Fibroblast of peridontal ligament (primary cell): Measurements from ENCODE around the gene DNAI7.
A peak's percentile ranks its signal among the peaks of the same experiment; 100 is the strongest.

Experiments used
- DNase-seq: peaks from one replicate; pipeline ENCODE4 v3.0.0-alpha.2; 2010; ENCODE audit errors: extremely low read depth

Gene DNAI7

GRCh38 chr12:25184132-25184531 is 10.8 kb downstream of the DNAI7 start:
- no peak for DNase-seq

DNA sequence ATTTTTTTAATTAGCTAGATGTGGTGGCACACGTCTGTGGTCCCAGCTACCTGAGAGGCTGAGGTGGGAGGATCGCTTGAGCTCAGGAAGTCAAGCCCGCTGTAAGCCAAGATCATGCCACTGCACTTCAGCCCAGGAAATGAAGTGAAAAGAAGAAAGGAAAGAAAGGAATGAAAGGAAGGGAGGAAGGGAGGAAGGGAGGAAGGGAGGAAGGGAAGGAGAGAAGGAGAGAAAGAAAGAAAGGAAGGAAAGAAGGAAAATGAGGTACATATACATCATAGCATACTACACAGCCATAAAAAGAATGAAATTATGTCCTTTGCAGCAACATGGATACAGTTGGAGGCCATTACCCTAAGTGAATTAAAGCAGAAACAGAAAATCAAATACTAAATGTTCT is 12.2 kb downstream of the DNAI7 start:
- no peak for DNase-seq

DNA sequence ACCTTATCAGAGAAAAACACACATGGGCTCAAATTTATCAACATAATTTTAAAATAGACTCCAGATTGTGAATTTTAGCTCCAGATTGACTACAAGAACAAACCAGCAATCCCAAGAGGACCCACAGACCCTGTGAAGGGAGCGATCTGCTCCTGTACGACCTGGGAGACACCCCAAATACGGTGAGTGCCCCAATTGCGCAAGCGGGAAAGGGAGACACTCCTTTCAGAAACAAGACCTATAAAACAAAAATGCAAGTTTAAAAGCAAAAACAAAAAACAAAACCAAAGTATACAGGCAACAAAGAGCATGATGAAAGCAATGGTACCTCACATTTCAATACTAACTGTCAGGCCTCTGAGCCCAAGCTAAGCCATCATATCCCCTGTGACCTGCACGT is 32.1 kb downstream of the DNAI7 start:
- no peak for DNase-seq

- DNase-seq = peak; percentile 23
Measured at GRCh38 chr12:25156061-25156460, 38.9 kb downstream of the DNAI7 start.

DNA sequence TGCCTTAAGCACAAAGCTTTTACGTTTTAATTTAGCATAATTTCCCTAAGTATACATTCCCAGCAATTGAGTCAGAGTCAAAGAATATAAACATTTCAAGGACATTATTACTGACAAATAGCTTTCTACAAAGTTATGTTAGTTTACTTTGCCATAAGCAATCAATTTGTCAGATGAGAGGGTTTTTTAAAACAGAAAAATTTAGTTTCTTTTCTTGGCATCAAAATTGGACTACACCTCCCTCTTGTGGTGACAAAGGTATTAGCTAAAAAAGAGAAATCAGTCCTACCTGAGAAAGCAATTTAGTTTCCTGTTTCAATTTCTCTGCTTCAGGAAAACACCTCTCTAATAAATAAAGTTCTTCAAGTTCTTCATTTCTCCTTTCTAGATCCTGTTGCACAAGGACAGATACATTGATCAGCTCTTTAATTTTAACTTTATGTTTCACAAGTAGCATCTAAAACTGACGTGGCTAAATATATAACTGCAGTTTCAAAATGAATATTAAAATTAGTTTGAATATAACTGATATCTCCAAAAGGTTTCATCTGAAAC is 39.9 kb downstream of the DNAI7 start:
- DNase-seq = peak; percentile 83

GRCh38 chr12:25152055-25152454 is 42.9 kb downstream of the DNAI7 start:
- DNase-seq = no peak

GRCh38 chr12:25151476-25151875 is 43.5 kb downstream of the DNAI7 start:
- DNase-seq = peak; percentile 99

DNA sequence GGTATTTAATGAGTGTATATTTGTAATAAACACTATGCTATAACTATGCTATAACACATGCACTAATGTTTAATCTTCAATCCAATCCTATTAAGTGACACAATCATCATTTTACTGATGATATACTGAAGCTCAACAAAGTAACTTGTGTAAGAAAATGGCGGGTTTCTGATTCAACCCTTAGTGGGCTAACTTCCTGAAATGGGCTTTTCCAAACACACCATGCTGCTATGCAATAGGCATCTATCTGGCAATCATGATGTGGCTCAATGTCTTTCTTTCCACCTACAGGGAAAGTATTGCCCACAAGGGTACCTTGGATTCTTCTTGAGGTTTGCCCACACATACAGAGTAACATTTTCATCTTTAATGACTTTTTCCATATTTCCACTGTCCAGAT is 48.3 kb downstream of the DNAI7 start:
- DNase-seq = no peak

GRCh38 chr12:25135531-25136154 is 59.3 kb downstream of the DNAI7 start:
- DNase-seq = no peak

DNA sequence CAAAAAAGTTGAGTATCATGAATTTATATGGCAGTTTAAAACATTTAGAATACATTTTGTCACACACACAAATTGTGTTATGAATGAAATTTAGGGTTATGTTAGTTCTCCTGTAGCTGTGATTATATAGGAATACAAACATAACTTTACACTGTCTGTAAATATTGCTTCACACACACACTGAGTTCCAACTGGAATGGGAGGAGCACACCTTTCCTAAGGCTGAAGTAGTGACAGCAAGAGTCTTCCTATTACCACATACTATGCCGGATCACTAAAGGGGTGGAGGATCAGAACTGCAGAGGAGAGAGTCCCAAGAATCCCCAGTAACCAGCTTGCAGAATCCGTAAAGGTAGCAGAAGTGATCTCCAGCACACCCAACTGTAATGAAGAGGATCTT is 63.7 kb downstream of the DNAI7 start:
- no peak for DNase-seq

DNA sequence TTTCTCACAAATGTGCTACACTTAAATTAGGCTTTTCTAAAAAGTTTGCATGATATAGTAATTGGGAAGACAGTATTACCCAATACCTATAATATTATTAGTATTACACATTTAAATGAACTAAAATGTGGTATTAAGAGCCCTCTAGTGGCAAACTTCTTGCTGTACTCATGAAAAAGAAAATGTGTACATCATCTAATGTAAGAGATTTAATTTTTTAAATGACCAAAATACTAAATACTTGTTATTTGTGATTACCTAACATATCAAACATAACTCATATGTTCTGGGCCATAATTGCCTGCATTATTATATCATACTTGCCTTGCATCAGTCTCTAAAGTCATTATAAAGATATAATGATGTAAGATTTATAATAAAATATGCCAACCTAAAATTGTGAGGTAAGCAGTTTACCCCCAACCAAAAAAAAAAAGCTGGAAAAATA is 64.2 kb downstream of the DNAI7 start:
- peak; percentile 75 for DNase-seq

GRCh38 chr12:25126746-25127145 is 68.2 kb downstream of the DNAI7 start:
- DNase-seq = no peak

DNA sequence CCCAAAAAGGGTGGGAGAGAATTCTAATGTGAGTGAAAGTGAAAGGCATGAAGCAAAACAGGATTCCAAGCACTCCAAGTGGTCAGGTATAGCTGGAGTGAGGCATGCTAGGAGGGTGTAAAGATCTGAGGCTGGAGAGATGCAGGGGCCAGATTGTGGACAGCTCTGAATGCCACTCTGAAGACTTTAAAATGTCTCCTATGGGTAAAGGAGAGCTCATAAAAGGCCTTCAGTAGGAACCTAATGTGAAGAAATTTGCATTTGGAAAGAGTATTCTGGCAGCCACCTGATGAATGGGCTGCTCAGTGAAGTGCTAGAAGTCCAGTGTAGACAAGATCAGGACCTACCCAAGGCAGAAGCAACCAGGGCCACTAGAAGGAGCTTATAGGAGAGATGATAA is 68.9 kb downstream of the DNAI7 start:
- DNase-seq = no peak

GRCh38 chr12:25124493-25124892 is 70.5 kb downstream of the DNAI7 start:
- no peak for DNase-seq

GRCh38 chr12:25123126-25123525 is 71.8 kb downstream of the DNAI7 start:
- DNase-seq = no peak

DNA sequence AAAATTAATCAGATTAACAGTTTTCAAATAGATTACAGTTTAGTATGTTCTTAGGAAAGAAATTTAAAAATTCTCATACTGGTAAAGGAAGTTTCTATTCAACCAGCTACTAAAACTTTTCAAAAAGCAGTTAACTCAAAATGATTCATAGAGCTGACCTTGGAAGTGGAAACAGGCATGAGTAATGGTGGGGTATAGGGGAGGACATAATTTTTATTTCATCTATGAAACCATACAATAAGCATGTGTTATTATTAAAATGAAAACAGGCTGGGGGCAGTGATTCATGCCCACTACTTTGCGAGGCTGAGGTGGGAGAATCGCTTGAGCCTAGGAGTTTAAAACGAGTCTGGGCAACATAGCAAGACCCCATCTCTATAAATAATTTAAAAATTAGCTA is 73.0 kb downstream of the DNAI7 start:
- DNase-seq = peak; percentile 40

- DNase-seq = no peak
Measured at GRCh38 chr12:25121110-25121509, 73.8 kb downstream of the DNAI7 start.

DNA sequence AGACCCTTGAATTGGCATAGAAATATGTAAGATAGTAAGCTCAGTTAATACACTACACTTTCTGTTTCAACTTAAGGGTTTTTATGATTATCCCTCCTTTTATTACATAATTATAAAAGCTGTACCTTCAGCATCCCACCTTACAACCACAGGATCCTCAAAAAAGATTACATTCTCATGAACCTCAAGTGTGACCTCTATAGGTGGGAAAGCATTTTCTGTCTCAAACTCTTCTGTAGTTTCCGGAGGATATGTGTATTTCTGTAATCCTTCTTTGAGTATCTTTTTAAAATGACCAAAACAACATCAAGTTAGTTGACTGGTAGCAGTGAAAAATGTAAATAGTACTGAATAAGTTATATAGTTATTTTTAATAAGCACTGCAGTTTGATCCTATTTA is 75.9 kb downstream of the DNAI7 start:
- DNase-seq = no peak

GRCh38 chr12:25115677-25116076 is 79.3 kb downstream of the DNAI7 start:
- DNase-seq = no peak

DNA sequence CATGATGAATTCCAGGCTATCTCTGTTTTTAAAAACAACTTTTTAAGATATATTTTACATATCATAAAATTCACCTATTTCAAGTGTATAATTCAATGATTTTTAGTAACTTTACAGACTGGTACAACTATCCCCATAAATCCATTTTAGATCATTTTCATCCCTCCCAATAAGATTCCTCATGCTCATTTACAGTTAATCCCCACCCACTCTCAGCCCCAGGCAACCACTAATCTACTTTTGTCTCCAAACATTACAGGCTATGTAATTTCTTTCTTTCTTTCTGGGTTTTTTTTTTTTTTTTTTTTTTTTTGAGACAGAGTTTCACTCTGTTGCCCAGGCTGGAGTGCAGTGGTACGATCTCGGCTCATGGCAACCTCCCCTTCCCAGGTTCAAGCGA is 81.3 kb downstream of the DNAI7 start:
- no peak for DNase-seq

DNA sequence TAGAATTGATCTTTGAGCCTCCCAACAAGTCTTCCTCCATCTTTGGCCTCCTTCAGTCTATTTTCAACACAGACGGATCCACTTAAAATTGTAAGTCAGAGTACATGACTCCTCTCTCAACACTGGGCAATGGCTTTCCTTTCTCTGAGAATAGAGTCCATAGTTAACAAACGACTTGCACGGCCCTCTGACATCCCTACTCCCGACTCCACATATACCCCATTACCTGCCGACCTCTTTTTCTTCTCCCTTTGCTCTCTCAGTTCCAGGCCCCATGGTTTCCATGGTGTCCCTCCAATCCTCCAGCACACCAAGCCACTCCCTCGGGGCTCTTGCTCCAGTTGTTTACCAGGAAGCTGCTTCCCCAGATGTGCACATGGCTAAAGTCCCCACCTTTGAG is 84.7 kb downstream of the DNAI7 start:
- no peak for DNase-seq

DNA sequence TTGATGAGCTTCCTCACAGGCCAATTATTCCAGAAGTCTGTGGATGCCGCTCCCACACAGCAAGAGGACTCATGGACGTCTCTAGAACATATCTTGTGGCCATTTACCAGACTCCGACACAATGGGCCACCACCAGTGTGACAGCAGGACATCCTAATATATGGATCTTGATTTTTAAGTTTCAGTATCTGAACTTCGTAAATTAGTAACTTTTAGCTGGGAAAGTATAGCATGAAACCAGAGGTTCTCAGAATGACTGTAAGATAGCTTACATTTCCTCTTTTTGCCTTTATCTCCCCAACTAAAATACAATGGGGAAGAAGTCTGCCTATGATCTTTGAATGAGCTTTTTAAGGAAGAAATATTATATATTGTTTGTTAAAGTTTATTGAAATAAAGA is 87.0 kb downstream of the DNAI7 start:
- no peak for DNase-seq

DNA sequence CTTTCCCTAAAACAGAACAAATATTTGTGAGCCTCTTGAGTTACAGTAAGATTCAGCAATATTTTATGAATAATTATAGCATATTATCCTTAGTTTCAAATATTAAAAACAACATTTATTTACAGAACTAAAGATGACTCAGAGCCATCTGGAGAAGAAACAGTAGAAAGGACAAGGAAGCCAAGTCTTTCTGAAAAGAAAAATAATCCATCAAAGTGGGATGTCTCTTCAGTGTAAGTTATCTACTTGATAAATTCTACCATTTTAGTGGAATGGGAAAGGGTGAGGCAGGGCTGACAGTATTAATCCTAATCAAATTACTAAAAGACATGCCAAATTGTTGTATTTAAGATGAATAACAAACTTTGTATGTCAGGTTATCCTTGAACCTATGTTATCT is 88.1 kb downstream of the DNAI7 start:
- DNase-seq = no peak

DNA sequence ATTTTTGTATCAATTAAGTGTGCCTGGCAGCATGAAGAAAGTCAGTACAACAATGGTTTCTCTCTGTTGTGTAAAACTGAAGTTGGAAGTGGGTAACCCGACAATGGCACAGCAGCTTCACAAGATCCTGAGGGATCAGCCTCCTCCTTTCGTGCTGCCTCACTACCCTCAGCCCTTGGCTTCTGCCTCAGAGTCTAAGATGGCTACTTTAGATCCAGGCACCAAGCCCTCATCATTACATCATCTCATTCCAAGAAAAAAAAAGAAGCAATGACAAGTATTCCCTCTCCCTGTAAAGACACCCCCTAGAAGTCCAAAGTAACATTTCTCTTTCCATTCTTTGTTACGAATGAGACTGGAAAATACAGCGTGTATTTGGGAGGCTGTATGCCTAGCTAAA is 92.6 kb downstream of the DNAI7 start:
- peak; percentile 15 for DNase-seq
